SK-N-SH treated with all-trans-retinoic acid at 6 μM for 48 hours (cell line): ENCODE data around the gene CATSPER3.

Source experiments
- ARNTL ChIP-seq: fragments of 450-650 bp; formaldehyde crosslinking; IDR thresholded peaks from 2 replicates; pipeline ENCODE4 v1.5.0; 2020; ENCODE audit warnings: low read depth, mild to moderate bottlenecking, moderate library complexity, borderline replicate concordance
- CSDC2 ChIP-seq: fragments of 250-450 bp; sonication (Bioruptor Pico); IDR thresholded peaks from 2 replicates; pipeline ENCODE4 v1.5.0; 2020; ENCODE audit warnings: mild to moderate bottlenecking, moderate library complexity
- GLIS3 ChIP-seq: fragments of 250-450 bp; sonication (Bioruptor Pico); IDR thresholded peaks from 2 replicates; pipeline ENCODE4 v1.5.0; 2020; ENCODE audit warnings: mild to moderate bottlenecking, moderate library complexity
- PATZ1 ChIP-seq: fragments of 250-450 bp; sonication (Bioruptor Pico); IDR thresholded peaks from 2 replicates; pipeline ENCODE4 v1.8.0; 2020; ENCODE audit warnings: mild to moderate bottlenecking, moderate library complexity, borderline replicate concordance
- RARB ChIP-seq: fragments of 250-450 bp; sonication (Bioruptor Pico); IDR thresholded peaks from 2 replicates; pipeline ENCODE4 v1.8.0; 2021; ENCODE audit warnings: mild to moderate bottlenecking, moderate library complexity
- SNAI2 ChIP-seq: fragments of 250-450 bp; sonication (Bioruptor Pico); IDR thresholded peaks from 2 replicates; pipeline ENCODE4 v1.5.0; 2020; ENCODE audit warnings: mild to moderate bottlenecking, moderate library complexity
- TCF4 ChIP-seq: fragments of 250-450 bp; sonication (Bioruptor Pico); IDR thresholded peaks from 2 replicates; pipeline ENCODE4 v1.8.0; 2021; ENCODE audit warnings: mild to moderate bottlenecking, moderate library complexity, borderline replicate concordance
- TOX ChIP-seq: fragments of 250-450 bp; sonication (Bioruptor Pico); IDR thresholded peaks from 2 replicates; pipeline ENCODE4 v1.8.0; 2021; ENCODE audit warnings: mild to moderate bottlenecking, moderate library complexity, borderline replicate concordance
- ZFP30 ChIP-seq: fragments of 450-650 bp; formaldehyde crosslinking; IDR thresholded peaks from 2 replicates; pipeline ENCODE4 v1.5.0; 2022; ENCODE audit warnings: mild to moderate bottlenecking, moderate library complexity
- TF ChIP-seq, protein P1 (sequence below): fragments of 250-450 bp; sonication (Bioruptor Pico); IDR thresholded peaks from 2 replicates; pipeline ENCODE4 v1.5.1; 2020; ENCODE audit warnings: low read depth, mild to moderate bottlenecking, moderate library complexity
- TF ChIP-seq, protein P2 (sequence below): fragments of 250-450 bp; sonication (Bioruptor Pico); IDR thresholded peaks from 2 replicates; pipeline ENCODE4 v1.5.0; 2020; ENCODE audit warnings: mild to moderate bottlenecking, moderate library complexity
- TF ChIP-seq, protein P3 (sequence below): fragments of 250-450 bp; sonication (Bioruptor Pico); IDR thresholded peaks from 2 replicates; pipeline ENCODE4 v1.8.0; 2021; ENCODE audit warnings: low read depth, mild to moderate bottlenecking, moderate library complexity, borderline replicate concordance

- TF ChIP-seq, protein P1, sequence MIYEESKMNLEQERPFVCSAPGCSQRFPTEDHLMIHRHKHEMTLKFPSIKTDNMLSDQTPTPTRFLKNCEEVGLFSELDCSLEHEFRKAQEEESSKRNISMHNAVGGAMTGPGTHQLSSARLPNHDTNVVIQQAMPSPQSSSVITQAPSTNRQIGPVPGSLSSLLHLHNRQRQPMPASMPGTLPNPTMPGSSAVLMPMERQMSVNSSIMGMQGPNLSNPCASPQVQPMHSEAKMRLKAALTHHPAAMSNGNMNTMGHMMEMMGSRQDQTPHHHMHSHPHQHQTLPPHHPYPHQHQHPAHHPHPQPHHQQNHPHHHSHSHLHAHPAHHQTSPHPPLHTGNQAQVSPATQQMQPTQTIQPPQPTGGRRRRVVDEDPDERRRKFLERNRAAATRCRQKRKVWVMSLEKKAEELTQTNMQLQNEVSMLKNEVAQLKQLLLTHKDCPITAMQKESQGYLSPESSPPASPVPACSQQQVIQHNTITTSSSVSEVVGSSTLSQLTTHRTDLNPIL = no peak
- TF ChIP-seq, protein P2, sequence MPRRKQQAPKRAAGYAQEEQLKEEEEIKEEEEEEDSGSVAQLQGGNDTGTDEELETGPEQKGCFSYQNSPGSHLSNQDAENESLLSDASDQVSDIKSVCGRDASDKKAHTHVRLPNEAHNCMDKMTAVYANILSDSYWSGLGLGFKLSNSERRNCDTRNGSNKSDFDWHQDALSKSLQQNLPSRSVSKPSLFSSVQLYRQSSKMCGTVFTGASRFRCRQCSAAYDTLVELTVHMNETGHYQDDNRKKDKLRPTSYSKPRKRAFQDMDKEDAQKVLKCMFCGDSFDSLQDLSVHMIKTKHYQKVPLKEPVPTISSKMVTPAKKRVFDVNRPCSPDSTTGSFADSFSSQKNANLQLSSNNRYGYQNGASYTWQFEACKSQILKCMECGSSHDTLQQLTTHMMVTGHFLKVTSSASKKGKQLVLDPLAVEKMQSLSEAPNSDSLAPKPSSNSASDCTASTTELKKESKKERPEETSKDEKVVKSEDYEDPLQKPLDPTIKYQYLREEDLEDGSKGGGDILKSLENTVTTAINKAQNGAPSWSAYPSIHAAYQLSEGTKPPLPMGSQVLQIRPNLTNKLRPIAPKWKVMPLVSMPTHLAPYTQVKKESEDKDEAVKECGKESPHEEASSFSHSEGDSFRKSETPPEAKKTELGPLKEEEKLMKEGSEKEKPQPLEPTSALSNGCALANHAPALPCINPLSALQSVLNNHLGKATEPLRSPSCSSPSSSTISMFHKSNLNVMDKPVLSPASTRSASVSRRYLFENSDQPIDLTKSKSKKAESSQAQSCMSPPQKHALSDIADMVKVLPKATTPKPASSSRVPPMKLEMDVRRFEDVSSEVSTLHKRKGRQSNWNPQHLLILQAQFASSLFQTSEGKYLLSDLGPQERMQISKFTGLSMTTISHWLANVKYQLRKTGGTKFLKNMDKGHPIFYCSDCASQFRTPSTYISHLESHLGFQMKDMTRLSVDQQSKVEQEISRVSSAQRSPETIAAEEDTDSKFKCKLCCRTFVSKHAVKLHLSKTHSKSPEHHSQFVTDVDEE (CRISPR knock-in tag) = no peak
- TF ChIP-seq TCF4 (no peak), SNAI2 (no peak), ARNTL (CRISPR knock-in tag) (no peak), ZFP30 (CRISPR knock-in tag) (no peak), CSDC2 (CRISPR knock-in tag) (no peak), RARB (no peak), TOX (CRISPR knock-in tag) (no peak), PATZ1 (CRISPR knock-in tag) (no peak), GLIS3 (CRISPR knock-in tag) (no peak)
- TF ChIP-seq, protein P3, sequence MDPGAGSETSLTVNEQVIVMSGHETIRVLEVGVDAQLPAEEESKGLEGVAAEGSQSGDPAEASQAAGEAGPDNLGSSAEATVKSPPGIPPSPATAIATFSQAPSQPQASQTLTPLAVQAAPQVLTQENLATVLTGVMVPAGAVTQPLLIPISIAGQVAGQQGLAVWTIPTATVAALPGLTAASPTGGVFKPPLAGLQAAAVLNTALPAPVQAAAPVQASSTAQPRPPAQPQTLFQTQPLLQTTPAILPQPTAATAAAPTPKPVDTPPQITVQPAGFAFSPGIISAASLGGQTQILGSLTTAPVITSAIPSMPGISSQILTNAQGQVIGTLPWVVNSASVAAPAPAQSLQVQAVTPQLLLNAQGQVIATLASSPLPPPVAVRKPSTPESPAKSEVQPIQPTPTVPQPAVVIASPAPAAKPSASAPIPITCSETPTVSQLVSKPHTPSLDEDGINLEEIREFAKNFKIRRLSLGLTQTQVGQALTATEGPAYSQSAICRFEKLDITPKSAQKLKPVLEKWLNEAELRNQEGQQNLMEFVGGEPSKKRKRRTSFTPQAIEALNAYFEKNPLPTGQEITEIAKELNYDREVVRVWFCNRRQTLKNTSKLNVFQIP = no peak
These were observed 51.6 kb downstream of the CATSPER3 start for GRCh38 chr5:135019314-135019713.
